K562 (cell line): ENCODE measurements around the gene ZDHHC11B. TPM values are rescaled to one million over a fixed set of nuclear protein-coding genes. Genes with fewer than 3 reads are reported as not detected.
A peak's percentile ranks its signal among the peaks of the same experiment; 100 is the strongest.

Experiments
- ATAC-seq: fragments of 200-7000 bp; cut with Tn5 transposase; 3 replicates; pipeline ENCODE4 v1.9.1; 2020; ENCODE audit warnings: moderate library complexity
- BruUV-seq: library from RNA; stranded (reverse); fragments of 400-500 nt; replicated peaks from 2 replicates; lab custom pipeline; 2021; lab: Mats Ljungman, UMichigan
- CTCF ChIA-PET: fragments of 300-600 bp; formaldehyde crosslinking; extraction: SDS; loops from one replicate; lab custom pipeline; 2021; ENCODE audit warnings: low intra/inter-chr PET ratio; lab: Yijun Ruan, JAX
- POLR2A ChIA-PET: fragments of 300-600, 350-650 bp; sonication (Branson Sonifier 250); formaldehyde crosslinking; extraction: SDS; loops from one replicate; lab custom pipeline; 2021; ENCODE audit warnings: antibody characterized with exemption, inconsistent platforms; lab: Yijun Ruan, JAX
- DNase-seq, 4 experiments: peaks; one replicate each; pipeline versions ENCODE4 v3.0.0 to v3.0.0-alpha.2; 2011 to 2018; ENCODE audit warnings: low spot score in 3 of 4, mixed read lengths in 3 of 4; ENCODE audit errors: extremely low read depth in 1 of 4
- FAIRE-seq: peaks from 2 replicates; lab custom pipeline; 2011; peaks lifted over from hg19 to GRCh38; lab: Jason Lieb, UNC
- H2AFZ ChIP-seq: 2 replicates; pipeline ENCODE4 v1.6.0; 2011; ENCODE audit warnings: low read depth, low read length, control low read depth, inconsistent platforms
- H3K27ac ChIP-seq: fragments of 200-600 bp; 3 replicates; pipeline ENCODE4 v1.8.0; 2011; ENCODE audit warnings: low read depth, mild to moderate bottlenecking, control low read depth, inconsistent platforms, low read length, moderate library complexity, mixed read lengths; ENCODE audit errors: extremely low read depth
- H3K27me3 ChIP-seq, 2 experiments: fragments of 300-600 bp in 1 of 2; 2 replicates in 1 of 2; 3 replicates in 1 of 2; pipeline versions ENCODE4 v1.6.0 to v1.8.0; 2011; ENCODE audit warnings: inconsistent platforms in 2 of 2, low read length in 2 of 2, mild to moderate bottlenecking in 1 of 2, mixed read lengths in 1 of 2, moderate library complexity in 1 of 2; ENCODE audit not compliant: control insufficient read depth in 2 of 2, insufficient read depth in 2 of 2
- H3K36me3 ChIP-seq: fragments of 300-600 bp; 3 replicates; pipeline ENCODE4 v1.8.0; 2011; ENCODE audit warnings: mild to moderate bottlenecking, low read length, inconsistent platforms; ENCODE audit not compliant: control insufficient read depth, insufficient read depth
- H3K4me1 ChIP-seq, 2 experiments: fragments of 200-600 bp in 1 of 2; replicated peaks in 1 of 2; 2 replicates in 1 of 2; 3 replicates in 1 of 2; pipeline versions ENCODE4 v1.5.1 to v1.8.0; 2011; ENCODE audit warnings: inconsistent platforms in 2 of 2, low read length in 2 of 2, mild to moderate bottlenecking in 1 of 2, mixed read lengths in 1 of 2, moderate library complexity in 1 of 2; ENCODE audit not compliant: control insufficient read depth in 2 of 2, insufficient read depth in 2 of 2
- H3K4me2 ChIP-seq: 2 replicates; pipeline ENCODE4 v1.6.1; 2011; ENCODE audit warnings: low read length, control low read depth, inconsistent platforms, mixed read lengths; ENCODE audit not compliant: insufficient read depth
- H3K4me3 ChIP-seq: fragments of 200-600 bp; sonication (generic), shearing (Covaris generic); 2 replicates; pipeline ENCODE4 v1.5.1; 2016; ENCODE audit warnings: control low read depth, inconsistent platforms
- H3K79me2 ChIP-seq: fragments of 200-600 bp; 3 replicates; pipeline ENCODE4 v1.8.0; 2011; ENCODE audit warnings: low read length, inconsistent platforms; ENCODE audit not compliant: control insufficient read depth, insufficient read depth
- H3K9ac ChIP-seq, 2 experiments: 2 replicates each; pipeline versions ENCODE4 v1.6.0 to v1.6.1; 2011; ENCODE audit warnings: low read depth in 2 of 2, low read length in 2 of 2, control low read depth in 1 of 2, inconsistent platforms in 1 of 2, mild to moderate bottlenecking in 1 of 2, mixed read lengths in 1 of 2; ENCODE audit not compliant: insufficient read depth in 1 of 2
- H3K9me1 ChIP-seq: one replicate; pipeline ENCODE4 v1.6.0; 2011; ENCODE audit warnings: inconsistent platforms, mild to moderate bottlenecking, low read length, moderate library complexity; ENCODE audit not compliant: control insufficient read depth, insufficient read depth
- H3K9me3 ChIP-seq: replicated peaks from 2 replicates; pipeline ENCODE4 v1.5.1; 2011; ENCODE audit warnings: low read depth, low read length, inconsistent platforms; ENCODE audit not compliant: control insufficient read depth, insufficient read depth
- H4K20me1 ChIP-seq: replicated peaks from 2 replicates; pipeline ENCODE4 v1.6.1; 2011; ENCODE audit warnings: low read length, inconsistent platforms, mixed read lengths; ENCODE audit not compliant: control insufficient read depth, insufficient read depth
- HNRNPL ChIP-seq: fragments of 200-400 bp; formaldehyde crosslinking; IDR thresholded peaks from 2 replicates; pipeline ENCODE4 v1.6.1; 2017; ENCODE audit warnings: low read depth, mild to moderate bottlenecking, low read length
- KDM1A ChIP-seq, 2 experiments: fragments of 450-650 bp; IDR thresholded peaks; 2 replicates each; pipeline ENCODE4 v1.6.1; 2016; ENCODE audit warnings: mild to moderate bottlenecking in 2 of 2
- KHSRP ChIP-seq: fragments of 450-650 bp; IDR thresholded peaks from 2 replicates; pipeline ENCODE4 v1.6.1; 2017
- MBD2 ChIP-seq: sonication (generic); IDR thresholded peaks from 2 replicates; pipeline ENCODE4 v1.6.1; 2016; ENCODE audit warnings: low read depth, borderline replicate concordance
- MYBL2 ChIP-seq, 2 experiments: fragments of 450-650 bp in 1 of 2; sonication (generic) in 1 of 2; formaldehyde crosslinking in 1 of 2; IDR thresholded peaks; 2 replicates each; pipeline versions ENCODE4 v1.6.1 to v1.8.1; 2017 to 2022; ENCODE audit warnings: borderline replicate concordance in 1 of 2, inconsistent platforms in 1 of 2, low read depth in 1 of 2, mild to moderate bottlenecking in 1 of 2, missing genetic modification reagents in 1 of 2, moderate library complexity in 1 of 2
- POLR2A ChIP-seq: fragments of 450-650 bp; conservative IDR thresholded peaks from 2 replicates; pipeline ENCODE4 v1.6.1; 2016
- RCOR1 ChIP-seq, 2 experiments: IDR thresholded peaks; 2 replicates each; pipeline ENCODE4 v1.6.1; 2012; ENCODE audit warnings: low read depth in 2 of 2, low read length in 2 of 2, borderline replicate concordance in 1 of 2, improper control_type of control experiment in 1 of 2
- WGBS: fragments of 100-300 bp; shearing (Covaris generic); methylation state at CpG from one replicate; pipeline ENCODE4 v1.1.6; 2016; ENCODE audit warnings: low coverage, mixed read lengths; ENCODE audit not compliant: insufficient coverage; ENCODE audit errors: missing lambda C conversion rate; 5-methylcytosine and 5-hydroxymethylcytosine counted together
- in situ Hi-C: fragments of 300-500 bp; cut with MboI; formaldehyde crosslinking; loops from 4 replicates; pipeline ENCODE4 v1.15.0; 2018; ENCODE audit warnings: inconsistent platforms, mixed read lengths
- intact Hi-C: fragments of 100-400 bp; cut with micrococcal nuclease; formaldehyde crosslinking; loops from 2 replicates; pipeline ENCODE4 v1.14.2; 2022
- polyA plus RNA-seq, 8 experiments: library from polyadenylated mRNA; depleted of rRNA in 4 of 8; stranded (reverse) in 5 of 8; unstranded in 3 of 8; fragments of >200 nt; fragmentation: Nextera tagmentation in 2 of 8; fragmentation: Illumina TruSeq in 1 of 8; extraction: Ambion mirVana in 2 of 8; extraction: Trizol in 1 of 8; gene quantifications; 2 replicates each; pipeline versions ENCODE4 v1.2.1 to v1.2.3, GENCODE V29; 2011 to 2014; ENCODE audit warnings: inconsistent platforms in 1 of 8, missing spikeins in 1 of 8
- total RNA-seq, 7 experiments: library from RNA; depleted of rRNA in 6 of 7; stranded (reverse); fragments of >200 nt in 6 of 7; fragmentation: Illumina TruSeq in 2 of 7; extraction: Trizol in 2 of 7; gene quantifications; 2 replicates each; pipeline versions ENCODE4 v1.2.1 to v1.2.3, GENCODE V29; 2011 to 2021; ENCODE audit warnings: low replicate concordance in 1 of 7
- TF ChIP-seq, protein P1 (sequence below): fragments of 450-650 bp; IDR thresholded peaks from 2 replicates; pipeline ENCODE4 v1.6.1; 2016; ENCODE audit warnings: mild to moderate bottlenecking, moderate library complexity
- TF ChIP-seq, protein P2 (sequence below): sonication (generic); formaldehyde crosslinking; IDR thresholded peaks from 2 replicates; pipeline ENCODE4 v1.8.1; 2023; ENCODE audit warnings: mild to moderate bottlenecking, missing genetic modification reagents

The ZDHHC11B gene
- total and polyA plus RNA-seq, 9 of the 15 experiments (the other 6 are each of a cell fraction or from before 2014, with no cell fraction given), result 0.03 to 0.23 (median 0.15) TPM; not detected in 3

DNA sequence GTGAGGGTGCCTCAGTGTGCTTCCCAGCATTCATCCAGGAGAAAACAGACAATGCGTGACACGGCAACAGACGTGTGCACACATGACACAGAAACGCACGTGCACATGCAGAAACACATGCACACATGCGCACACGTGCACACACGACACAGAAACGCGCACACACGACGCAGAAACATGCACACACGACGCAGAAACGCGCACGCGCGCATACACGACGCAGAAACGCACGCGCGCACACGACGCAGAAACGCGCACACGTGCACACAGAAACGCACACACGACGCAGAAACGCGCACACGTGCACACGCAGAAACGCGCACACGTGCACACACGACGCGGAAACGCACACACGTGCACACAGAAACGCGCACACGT, 107.8 kb downstream of the ZDHHC11B start:
- in situ Hi-C loops, result loop anchor here (5.0 kb wide), 2 partner anchors 96 to 231 kb away; no protein-coding TSS in a partner anchor
- H3K4me2 ChIP-seq, result no peak overlapping the region
- no peaks in the 10 kb centered on the region for H3K79me2 ChIP-seq
- WGBS, result 89% methylated on average over 30 of the region's 48 CpGs
- ChIA-PET POLR2A (no interaction called here), CTCF (no interaction called here)
- intact Hi-C loops, result loop anchor here (10.0 kb wide), 1 partner anchor 178 kb away; the partner anchor contains the start of gene ZDHHC11
- H2AFZ ChIP-seq, result no peak overlapping the region
- H3K4me1 ChIP-seq, result peaks cover 0 to 46% of the 10 kb centered on the region in 2 experiments; a peak in 4 of 5 replicates
- no peaks in the 10 kb centered on the region for H3K9me1 ChIP-seq
- ATAC-seq (no peak), FAIRE-seq (no peak), DNase-seq (no peak)
- H4K20me1 ChIP-seq, result peaks cover 16% of the 10 kb centered on the region; the same call in 1 of the 2 replicates
- H3K9me3 ChIP-seq, result no peaks in the 10 kb centered on the region
- no TSS peak for BruUV-seq
- H3K27ac ChIP-seq, result no peak overlapping the region
- no peak overlapping the region; a peak in 1 of 4 replicates for H3K9ac ChIP-seq
- H3K36me3 ChIP-seq, result no peaks in the 10 kb centered on the region
- H3K4me3 ChIP-seq, result no peak overlapping the region
- H3K27me3 ChIP-seq, result no peaks in the 10 kb centered on the region
- TF ChIP-seq POLR2A (peak; percentile 26; the same call in 1 of the 2 replicates), RCOR1 (IDR thresholded peaks at IDR 0.05; ENCODE audit: borderline replicate concordance in 1 of 2, low read depth in 2 of 2, low read length in 2 of 2) (no peak), KDM1A (IDR thresholded peaks at IDR 0.05) (peak in 1 of 2 experiments; percentile 73; a peak in 1 of 4 replicates), MYBL2 (IDR thresholded peaks at IDR 0.05; ENCODE audit: low read depth) (no peak), MYBL2 (CRISPR knock-in tag; IDR thresholded peaks at IDR 0.05; ENCODE audit: borderline replicate concordance) (0 out of 2 replicates have a peak, but pooled peaks have one; percentile 33), KHSRP (no peak), MBD2 (no peak), HNRNPL (peak; percentile 38; the same call in 1 of the 2 replicates)
- TF ChIP-seq, protein P1, sequence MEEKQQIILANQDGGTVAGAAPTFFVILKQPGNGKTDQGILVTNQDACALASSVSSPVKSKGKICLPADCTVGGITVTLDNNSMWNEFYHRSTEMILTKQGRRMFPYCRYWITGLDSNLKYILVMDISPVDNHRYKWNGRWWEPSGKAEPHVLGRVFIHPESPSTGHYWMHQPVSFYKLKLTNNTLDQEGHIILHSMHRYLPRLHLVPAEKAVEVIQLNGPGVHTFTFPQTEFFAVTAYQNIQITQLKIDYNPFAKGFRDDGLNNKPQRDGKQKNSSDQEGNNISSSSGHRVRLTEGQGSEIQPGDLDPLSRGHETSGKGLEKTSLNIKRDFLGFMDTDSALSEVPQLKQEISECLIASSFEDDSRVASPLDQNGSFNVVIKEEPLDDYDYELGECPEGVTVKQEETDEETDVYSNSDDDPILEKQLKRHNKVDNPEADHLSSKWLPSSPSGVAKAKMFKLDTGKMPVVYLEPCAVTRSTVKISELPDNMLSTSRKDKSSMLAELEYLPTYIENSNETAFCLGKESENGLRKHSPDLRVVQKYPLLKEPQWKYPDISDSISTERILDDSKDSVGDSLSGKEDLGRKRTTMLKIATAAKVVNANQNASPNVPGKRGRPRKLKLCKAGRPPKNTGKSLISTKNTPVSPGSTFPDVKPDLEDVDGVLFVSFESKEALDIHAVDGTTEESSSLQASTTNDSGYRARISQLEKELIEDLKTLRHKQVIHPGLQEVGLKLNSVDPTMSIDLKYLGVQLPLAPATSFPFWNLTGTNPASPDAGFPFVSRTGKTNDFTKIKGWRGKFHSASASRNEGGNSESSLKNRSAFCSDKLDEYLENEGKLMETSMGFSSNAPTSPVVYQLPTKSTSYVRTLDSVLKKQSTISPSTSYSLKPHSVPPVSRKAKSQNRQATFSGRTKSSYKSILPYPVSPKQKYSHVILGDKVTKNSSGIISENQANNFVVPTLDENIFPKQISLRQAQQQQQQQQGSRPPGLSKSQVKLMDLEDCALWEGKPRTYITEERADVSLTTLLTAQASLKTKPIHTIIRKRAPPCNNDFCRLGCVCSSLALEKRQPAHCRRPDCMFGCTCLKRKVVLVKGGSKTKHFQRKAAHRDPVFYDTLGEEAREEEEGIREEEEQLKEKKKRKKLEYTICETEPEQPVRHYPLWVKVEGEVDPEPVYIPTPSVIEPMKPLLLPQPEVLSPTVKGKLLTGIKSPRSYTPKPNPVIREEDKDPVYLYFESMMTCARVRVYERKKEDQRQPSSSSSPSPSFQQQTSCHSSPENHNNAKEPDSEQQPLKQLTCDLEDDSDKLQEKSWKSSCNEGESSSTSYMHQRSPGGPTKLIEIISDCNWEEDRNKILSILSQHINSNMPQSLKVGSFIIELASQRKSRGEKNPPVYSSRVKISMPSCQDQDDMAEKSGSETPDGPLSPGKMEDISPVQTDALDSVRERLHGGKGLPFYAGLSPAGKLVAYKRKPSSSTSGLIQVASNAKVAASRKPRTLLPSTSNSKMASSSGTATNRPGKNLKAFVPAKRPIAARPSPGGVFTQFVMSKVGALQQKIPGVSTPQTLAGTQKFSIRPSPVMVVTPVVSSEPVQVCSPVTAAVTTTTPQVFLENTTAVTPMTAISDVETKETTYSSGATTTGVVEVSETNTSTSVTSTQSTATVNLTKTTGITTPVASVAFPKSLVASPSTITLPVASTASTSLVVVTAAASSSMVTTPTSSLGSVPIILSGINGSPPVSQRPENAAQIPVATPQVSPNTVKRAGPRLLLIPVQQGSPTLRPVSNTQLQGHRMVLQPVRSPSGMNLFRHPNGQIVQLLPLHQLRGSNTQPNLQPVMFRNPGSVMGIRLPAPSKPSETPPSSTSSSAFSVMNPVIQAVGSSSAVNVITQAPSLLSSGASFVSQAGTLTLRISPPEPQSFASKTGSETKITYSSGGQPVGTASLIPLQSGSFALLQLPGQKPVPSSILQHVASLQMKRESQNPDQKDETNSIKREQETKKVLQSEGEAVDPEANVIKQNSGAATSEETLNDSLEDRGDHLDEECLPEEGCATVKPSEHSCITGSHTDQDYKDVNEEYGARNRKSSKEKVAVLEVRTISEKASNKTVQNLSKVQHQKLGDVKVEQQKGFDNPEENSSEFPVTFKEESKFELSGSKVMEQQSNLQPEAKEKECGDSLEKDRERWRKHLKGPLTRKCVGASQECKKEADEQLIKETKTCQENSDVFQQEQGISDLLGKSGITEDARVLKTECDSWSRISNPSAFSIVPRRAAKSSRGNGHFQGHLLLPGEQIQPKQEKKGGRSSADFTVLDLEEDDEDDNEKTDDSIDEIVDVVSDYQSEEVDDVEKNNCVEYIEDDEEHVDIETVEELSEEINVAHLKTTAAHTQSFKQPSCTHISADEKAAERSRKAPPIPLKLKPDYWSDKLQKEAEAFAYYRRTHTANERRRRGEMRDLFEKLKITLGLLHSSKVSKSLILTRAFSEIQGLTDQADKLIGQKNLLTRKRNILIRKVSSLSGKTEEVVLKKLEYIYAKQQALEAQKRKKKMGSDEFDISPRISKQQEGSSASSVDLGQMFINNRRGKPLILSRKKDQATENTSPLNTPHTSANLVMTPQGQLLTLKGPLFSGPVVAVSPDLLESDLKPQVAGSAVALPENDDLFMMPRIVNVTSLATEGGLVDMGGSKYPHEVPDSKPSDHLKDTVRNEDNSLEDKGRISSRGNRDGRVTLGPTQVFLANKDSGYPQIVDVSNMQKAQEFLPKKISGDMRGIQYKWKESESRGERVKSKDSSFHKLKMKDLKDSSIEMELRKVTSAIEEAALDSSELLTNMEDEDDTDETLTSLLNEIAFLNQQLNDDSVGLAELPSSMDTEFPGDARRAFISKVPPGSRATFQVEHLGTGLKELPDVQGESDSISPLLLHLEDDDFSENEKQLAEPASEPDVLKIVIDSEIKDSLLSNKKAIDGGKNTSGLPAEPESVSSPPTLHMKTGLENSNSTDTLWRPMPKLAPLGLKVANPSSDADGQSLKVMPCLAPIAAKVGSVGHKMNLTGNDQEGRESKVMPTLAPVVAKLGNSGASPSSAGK, result 0 out of 2 replicates have a peak, but pooled peaks have one; percentile 15
- TF ChIP-seq, protein P2, sequence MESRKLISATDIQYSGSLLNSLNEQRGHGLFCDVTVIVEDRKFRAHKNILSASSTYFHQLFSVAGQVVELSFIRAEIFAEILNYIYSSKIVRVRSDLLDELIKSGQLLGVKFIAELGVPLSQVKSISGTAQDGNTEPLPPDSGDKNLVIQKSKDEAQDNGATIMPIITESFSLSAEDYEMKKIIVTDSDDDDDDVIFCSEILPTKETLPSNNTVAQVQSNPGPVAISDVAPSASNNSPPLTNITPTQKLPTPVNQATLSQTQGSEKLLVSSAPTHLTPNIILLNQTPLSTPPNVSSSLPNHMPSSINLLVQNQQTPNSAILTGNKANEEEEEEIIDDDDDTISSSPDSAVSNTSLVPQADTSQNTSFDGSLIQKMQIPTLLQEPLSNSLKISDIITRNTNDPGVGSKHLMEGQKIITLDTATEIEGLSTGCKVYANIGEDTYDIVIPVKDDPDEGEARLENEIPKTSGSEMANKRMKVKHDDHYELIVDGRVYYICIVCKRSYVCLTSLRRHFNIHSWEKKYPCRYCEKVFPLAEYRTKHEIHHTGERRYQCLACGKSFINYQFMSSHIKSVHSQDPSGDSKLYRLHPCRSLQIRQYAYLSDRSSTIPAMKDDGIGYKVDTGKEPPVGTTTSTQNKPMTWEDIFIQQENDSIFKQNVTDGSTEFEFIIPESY (CRISPR knock-in tag), result peak; percentile 49; the same call in 1 of the 2 replicates
